NCI-H146 treated with DMSO at 0.1 percent for 48 hours (cell line): ENCODE data around the gene SCPEP1.

Source experiments
- DNase-seq: peaks from one replicate; lab custom pipeline; 2025; ENCODE audit not compliant: unreplicated experiment; lab: John Stamatoyannopoulos, UW

SCPEP1 gene

GRCh38 chr17:56997313-56997712, 19.4 kb downstream of the SCPEP1 start:
- no peak for DNase-seq

DNA sequence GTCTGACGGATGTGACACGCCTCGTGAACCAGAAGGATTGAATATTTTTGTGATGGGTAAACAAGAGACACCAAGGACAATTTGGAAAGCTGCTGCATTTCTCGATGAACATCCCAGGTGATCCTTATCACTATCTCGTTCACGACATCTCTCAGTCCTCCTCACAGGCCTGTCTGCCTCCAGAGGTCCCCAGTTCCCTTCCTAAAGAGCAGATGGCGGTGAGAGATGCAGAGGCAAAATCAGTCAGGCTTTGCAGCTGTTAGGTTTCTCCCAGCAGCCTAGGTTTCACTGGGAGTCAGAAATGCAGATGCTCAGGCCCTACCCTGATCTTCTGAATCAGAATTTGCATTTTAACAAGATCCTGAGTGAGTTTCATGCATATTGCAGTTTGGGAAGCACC, 23.6 kb downstream of the SCPEP1 start:
- no peak for DNase-seq

DNA sequence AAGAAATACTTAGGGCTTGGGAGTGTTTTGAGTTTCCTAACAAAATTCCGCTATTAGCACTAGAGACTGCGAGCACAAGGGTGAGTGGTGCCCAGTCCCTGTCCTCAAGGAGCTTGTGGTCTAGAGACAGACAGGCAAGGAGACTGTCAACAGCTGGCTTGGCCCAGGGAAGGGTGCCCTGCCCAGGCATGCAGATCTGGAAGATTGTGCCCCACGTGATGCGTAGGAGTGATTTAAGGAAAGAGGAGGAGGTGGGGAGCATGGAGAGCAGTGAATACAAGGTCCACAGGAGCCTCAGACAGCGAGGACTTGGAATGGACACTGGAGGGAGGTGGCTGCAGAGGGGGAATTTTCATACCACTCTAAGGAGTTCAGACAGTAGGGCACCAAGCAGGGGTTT, 25.0 kb downstream of the SCPEP1 start:
- DNase-seq: no peak

DNA sequence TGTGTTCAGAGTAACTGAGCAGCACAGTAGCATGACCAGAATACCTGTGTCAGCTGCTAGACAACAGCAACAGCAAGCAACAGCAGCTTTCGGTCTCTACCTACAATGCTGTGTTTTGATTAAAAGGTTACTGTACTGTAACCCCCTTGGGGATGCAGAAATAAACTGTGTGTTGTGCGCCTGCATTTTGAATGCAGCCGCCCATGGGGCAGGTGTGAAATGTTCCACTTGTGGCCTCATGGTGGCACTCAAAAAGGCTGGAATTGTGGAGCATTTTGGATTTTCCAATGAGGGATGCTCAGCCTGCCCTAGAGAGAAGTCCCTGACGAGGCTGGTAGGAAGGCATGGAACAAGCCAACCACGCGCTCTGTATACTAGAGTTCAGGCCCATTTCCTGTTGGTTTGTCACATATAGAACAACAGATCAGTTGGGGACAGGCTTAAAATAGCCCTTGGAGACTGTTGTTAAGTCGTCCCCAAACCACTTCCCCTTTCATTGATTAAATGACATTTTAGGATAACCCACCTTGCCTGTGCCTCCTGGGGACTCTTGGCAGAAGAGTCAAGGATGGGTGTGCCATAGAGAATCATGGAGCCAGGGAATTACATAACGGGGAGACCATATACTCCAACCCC, 27.1 kb downstream of the SCPEP1 start:
- no peak for DNase-seq

- no peak for DNase-seq
Measured at GRCh38 chr17:57006040-57006439, 28.1 kb downstream of the SCPEP1 start.

DNA sequence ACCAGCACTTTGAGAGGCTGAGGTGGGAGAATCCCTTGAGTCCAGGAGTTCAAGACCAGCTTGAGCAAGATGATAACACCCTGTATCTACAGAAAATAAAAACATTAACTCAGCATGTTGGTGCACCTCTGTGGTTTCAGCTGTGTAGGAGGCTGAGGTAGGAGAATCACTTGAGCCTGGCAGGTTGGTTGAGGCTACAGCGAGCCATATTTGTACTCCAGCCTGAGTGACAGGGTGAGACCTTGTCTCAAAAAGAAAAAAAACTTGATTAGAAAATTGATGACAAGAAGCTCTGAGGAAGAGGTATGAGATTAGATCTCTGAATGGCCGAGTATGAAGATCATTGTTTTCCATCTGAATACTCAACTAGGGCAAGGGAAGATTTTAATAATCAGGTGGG, 31.0 kb downstream of the SCPEP1 start:
- no peak for DNase-seq

GRCh38 chr17:57009737-57010445, 32.0 kb downstream of the SCPEP1 start:
- peak; percentile 21 for DNase-seq

DNA sequence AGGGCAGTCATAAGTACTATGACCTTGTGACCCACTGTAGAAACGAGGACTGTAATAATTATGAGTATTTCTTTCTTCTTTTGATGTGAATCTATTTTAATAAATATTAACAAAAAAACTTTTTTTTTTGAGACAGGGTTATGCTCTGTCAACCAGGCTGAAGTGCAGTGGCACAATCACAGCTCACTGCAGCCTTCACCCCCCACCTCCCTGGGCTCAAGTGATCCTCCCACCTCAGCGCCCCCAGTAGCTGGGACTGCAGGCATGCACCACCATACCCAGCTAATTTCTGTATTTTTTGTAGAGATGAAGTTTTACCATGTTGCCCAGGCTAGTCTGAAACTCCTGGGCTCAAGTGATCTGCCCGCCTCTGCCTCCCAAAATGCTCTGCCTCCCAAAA, 32.6 kb downstream of the SCPEP1 start:
- no peak for DNase-seq

GRCh38 chr17:57011491-57012015, 33.6 kb downstream of the SCPEP1 start:
- DNase-seq: no peak

- no peak for DNase-seq
Measured at GRCh38 chr17:57016071-57016763, 38.3 kb downstream of the SCPEP1 start.

GRCh38 chr17:57016764-57017116, 38.8 kb downstream of the SCPEP1 start:
- DNase-seq: no peak

DNA sequence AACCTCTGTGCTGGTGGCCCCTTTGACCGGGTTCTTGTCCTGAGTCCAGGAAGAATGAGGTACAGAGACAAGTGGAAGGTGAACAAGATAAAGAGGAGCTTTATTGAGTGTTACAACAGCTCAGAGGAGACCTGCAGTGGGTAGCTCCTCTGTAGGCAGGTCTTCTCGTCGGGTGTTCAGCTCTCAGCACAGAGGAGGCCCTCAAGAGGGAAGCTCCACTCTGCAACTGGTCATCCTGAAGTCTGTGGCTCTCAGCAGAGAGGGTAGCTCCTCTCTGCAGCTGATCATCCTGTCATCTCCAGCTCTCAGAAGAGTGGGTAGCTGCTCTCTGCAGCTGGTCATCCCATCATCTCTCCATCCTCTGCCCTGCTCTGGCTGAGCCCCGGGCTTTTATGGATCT, 39.7 kb downstream of the SCPEP1 start:
- DNase-seq: no peak

- DNase-seq: no peak
Measured at GRCh38 chr17:57020208-57020607, 42.3 kb downstream of the SCPEP1 start.

DNA sequence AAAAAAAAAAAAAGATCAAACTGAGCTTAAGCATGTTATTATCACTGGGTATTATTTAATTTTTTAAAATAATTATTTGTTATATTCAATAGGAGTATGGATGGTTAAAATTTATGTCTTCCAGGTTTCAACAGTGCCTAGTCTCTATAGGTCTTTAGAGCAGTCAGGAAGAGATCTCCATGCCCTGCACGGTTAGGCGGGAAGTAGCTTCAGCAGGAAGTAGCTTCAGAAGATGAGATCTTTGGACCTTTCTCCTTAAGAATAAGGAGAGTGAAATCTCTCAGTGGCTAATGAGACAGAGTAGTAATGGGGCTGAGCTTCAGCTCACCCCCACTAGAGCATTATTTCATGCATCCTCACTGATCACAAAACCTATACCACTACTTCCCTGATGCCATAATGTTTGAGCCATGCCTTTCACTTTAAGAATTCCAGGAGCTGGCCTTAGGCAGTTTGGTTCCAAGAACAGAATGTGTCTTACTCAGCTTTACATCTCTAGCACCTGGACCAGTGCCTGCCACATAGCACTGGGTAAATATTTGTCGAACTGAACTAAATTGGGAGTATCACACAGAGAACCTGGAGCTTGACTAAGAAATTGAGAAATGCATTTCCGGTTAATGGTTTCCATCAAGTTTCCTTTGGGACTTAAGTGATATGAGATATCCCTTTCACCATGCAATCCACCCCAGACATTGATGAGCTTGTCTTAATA, 43.5 kb downstream of the SCPEP1 start:
- peak; percentile 66 for DNase-seq

GRCh38 chr17:57025876-57026275, 47.9 kb downstream of the SCPEP1 start:
- DNase-seq: no peak

- no peak for DNase-seq
Measured at GRCh38 chr17:57027852-57028251, 49.9 kb downstream of the SCPEP1 start.

DNA sequence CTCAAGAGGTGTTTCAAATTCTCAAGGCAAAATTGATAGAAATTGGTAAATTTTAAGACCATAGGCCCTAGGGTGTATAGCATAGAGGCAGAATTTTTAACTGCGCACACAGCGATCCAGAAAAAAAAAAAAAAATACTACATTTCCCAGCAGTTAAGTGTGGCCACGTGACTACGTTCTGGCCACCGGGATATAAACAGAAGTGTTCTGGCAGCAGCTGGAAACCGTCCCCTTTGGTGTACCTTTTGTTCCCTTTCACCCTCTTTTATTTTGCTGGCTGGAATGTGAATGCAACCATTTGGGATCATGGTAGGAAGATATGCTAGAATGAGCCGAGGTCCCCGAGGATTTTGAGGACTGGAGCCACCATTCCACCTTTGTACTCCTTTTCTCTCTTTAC, 54.4 kb downstream of the SCPEP1 start:
- DNase-seq: no peak

DNA sequence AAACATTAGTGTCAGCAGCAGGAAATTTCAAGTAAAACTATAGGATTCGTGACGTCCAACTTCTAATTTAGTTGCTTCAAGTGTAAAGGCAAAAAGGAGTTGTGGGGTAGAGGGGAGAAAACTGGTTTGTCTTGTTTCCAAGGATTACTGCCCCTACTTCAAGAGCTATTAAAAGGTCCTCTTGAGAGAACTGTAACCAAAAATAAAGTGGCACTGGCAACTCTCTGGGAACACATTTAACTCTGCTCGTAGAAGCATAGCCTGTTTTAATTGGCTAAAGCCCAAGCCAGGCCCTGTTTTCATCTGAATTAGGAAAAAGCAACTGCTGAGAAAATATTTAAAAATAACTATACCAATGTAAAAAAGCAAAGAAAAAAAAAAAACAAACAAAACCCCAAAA, 55.4 kb downstream of the SCPEP1 start:
- DNase-seq: no peak

DNA sequence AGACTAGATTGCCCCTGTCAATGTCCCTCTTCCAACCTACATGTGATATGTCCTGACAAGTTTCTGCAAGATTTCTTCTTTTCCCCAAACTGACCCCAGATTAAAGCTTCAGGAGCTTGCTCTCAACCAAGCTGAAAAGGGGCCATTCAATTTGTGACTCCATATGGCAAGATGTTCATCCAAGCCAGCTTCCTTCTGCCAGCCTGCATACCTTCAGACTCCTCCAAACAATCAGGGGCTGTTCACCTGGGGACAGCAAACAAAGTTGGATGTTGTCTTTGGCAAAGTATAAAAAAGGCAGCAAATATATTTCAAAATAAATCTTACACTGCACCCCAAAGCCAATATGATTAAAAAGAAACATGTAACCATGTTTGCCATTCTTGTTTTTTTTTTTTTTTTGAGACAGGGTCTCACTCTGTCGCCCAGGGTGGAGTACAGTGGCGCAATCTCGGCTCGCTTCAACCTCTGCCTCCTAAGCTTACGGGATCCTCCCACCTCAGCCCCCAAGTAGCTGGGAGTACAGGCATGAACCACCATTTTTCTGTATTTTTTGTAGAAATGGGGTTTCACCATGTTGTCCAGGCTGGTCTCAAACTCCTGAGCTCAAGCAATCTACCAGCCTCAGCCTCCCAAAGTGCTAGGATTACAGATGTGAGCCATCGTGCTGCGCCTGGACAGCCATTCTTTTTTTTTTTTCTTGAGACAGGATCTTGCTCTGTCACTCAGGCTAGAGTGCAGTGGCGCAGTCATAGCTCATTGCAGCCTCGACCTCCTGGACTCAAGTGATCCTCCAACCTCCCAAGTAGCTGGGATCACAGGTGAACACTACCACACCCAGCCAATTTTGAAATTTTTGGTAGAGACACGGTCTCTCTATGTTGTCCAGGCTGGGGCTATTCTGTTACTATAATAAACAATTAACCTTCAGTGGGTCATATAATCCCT, 57.1 kb downstream of the SCPEP1 start:
- no peak for DNase-seq

DNA sequence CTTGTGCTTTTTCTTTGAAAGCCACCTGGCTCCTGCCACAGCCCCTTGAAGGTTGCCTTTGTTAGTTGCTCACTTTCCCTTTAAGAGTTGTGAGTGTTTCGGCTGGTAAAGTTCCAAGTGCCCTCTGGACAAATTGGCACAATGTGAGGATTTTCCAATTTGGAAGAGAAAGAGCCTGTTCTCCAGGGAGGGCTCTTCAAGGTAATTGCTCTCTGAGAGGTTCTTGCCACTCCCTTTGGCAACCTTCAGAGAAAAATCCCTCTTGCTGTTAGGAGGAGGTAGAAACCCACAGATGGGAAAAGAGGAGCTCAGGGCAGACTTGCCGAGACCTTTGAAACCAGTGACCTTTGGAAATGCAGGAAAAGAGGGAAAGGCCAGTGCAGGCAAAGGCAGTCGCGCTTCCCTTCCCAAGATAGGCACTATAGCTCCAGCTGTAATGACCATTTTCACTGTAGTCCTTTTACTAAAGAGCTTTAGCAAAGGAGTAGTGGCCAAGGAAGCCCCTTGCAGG, 58.1 kb downstream of the SCPEP1 start:
- no peak for DNase-seq
